Hepatocyte (in vitro differentiated cells): ENCODE measurements around the gene SURF2. TPM values are rescaled to one million over a fixed set of nuclear protein-coding genes. Genes with fewer than 3 reads are reported as not detected.

ENCODE experiments used
- DNase-seq: peaks from one replicate; pipeline ENCODE4 v3.0.0-alpha.2; 2016; ENCODE audit warnings: low spot score
- H2AFZ ChIP-seq: fragments of 200-600 bp; sonication (generic); 2 replicates; pipeline ENCODE4 v1.6.0; 2016; ENCODE audit warnings: antibody characterized with exemption, mild to moderate bottlenecking
- H3K27ac ChIP-seq: fragments of 200-600 bp; sonication (generic); 2 replicates; pipeline ENCODE4 v1.5.1; 2016; ENCODE audit warnings: mild to moderate bottlenecking
- H3K27me3 ChIP-seq: fragments of 200-600 bp; sonication (generic); 2 replicates; pipeline ENCODE4 v1.6.1; 2016
- H3K36me3 ChIP-seq: fragments of 200-600 bp; sonication (generic); replicated peaks from 2 replicates; pipeline ENCODE4 v1.5.1; 2016; ENCODE audit warnings: low read depth; ENCODE audit not compliant: insufficient read depth
- H3K4me1 ChIP-seq: fragments of 200-600 bp; sonication (generic); 2 replicates; pipeline ENCODE4 v1.5.1; 2016; ENCODE audit warnings: mild to moderate bottlenecking, moderate library complexity; ENCODE audit not compliant: insufficient read depth
- H3K4me2 ChIP-seq: fragments of 200-600 bp; sonication (generic); 2 replicates; pipeline ENCODE4 v1.6.0; 2016
- H3K4me3 ChIP-seq: fragments of 200-600 bp; sonication (generic); 2 replicates; pipeline ENCODE4 v1.5.1; 2016; ENCODE audit warnings: mild to moderate bottlenecking
- H3K79me2 ChIP-seq: fragments of 200-600 bp; sonication (generic); 2 replicates; pipeline ENCODE4 v1.6.0; 2017; ENCODE audit warnings: mild to moderate bottlenecking
- H3K9me2 ChIP-seq: fragments of 200-600 bp; sonication (generic); replicated peaks from 2 replicates; pipeline ENCODE4 v1.6.0; 2017; ENCODE audit warnings: mild to moderate bottlenecking; ENCODE audit not compliant: insufficient read depth
- H3K9me3 ChIP-seq: fragments of 200-600 bp; sonication (generic); 2 replicates; pipeline ENCODE4 v1.5.1; 2016; ENCODE audit warnings: low read depth, mild to moderate bottlenecking
- H4K20me1 ChIP-seq: fragments of 200-600 bp; sonication (generic); 2 replicates; pipeline ENCODE4 v1.6.0; 2016; ENCODE audit warnings: mild to moderate bottlenecking; ENCODE audit not compliant: insufficient read depth, poor library complexity, severe bottlenecking
- EZH2 ChIP-seq: fragments of 200-600 bp; sonication (generic); IDR thresholded peaks from 2 replicates; pipeline ENCODE4 v1.6.1; 2016; ENCODE audit warnings: antibody characterized with exemption, mild to moderate bottlenecking, borderline replicate concordance
- EZH2phosphoT487 ChIP-seq: fragments of 200-600 bp; sonication (generic); IDR thresholded peaks from one replicate; pipeline ENCODE4 v1.6.1; 2018; ENCODE audit warnings: antibody characterized with exemption, mild to moderate bottlenecking, low read depth, moderate library complexity; ENCODE audit not compliant: unreplicated experiment, severe bottlenecking
- WGBS: methylation state at CpG from one replicate; pipeline ENCODE4 v1.1.6; 2016; ENCODE audit warnings: low lambda C conversion rate; ENCODE audit errors: missing lambda C conversion rate; 5-methylcytosine and 5-hydroxymethylcytosine counted together
- polyA plus RNA-seq: library from polyadenylated mRNA; unstranded; fragments of >200 nt; fragmentation: Nextera tagmentation; extraction: Ambion mirVana; gene quantifications from 2 replicates; pipeline ENCODE4 v1.2.1, GENCODE V29; 2016
- total RNA-seq: library from RNA; depleted of rRNA; stranded (reverse); fragments of >200 nt; gene quantifications from 2 replicates; pipeline ENCODE4 v1.2.3, GENCODE V29; 2014
- TF ChIP-seq, protein P1 (sequence below): fragments of 200-600 bp; sonication (generic); IDR thresholded peaks from 2 replicates; pipeline ENCODE4 v1.5.1; 2016; ENCODE audit warnings: antibody characterized with exemption, mild to moderate bottlenecking; ENCODE audit not compliant: poor library complexity

Gene SURF2
- total and polyA plus RNA-seq, 2 experiments from 2014 or later, result 13.6 to 22.9 TPM

DNA sequence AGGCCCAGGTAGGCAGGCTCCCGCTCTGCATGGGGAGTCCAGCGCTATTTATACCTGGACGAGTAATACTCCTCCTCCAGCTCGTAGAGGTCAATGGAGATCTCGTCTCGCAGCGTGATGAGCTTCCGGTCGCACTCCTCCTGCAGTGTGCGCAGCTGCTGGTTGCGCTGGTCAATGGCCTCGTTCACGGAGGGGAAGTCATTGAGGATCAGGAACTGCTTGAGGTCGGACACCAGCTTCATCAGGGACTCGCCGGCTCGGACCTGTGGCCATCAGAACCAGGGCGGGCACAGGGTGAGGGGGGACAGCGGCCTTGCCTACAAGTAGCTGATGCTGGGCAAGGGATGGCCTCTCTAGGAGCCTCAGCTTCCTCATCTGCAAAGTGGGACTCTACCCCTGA, 12.3 kb upstream of the SURF2 start:
- no peaks in the 10 kb centered on the region for H3K9me2 ChIP-seq
- TF ChIP-seq EZH2phosphoT487, result no peak
- no peak overlapping the region for H3K4me2 ChIP-seq
- DNase-seq, result no peak
- peaks cover 4% of the 10 kb centered on the region for H4K20me1 ChIP-seq
- peaks cover 2% of the 10 kb centered on the region for H3K4me1 ChIP-seq
- no peak overlapping the region for H2AFZ ChIP-seq
- H3K79me2 ChIP-seq, result peaks cover 32% of the 10 kb centered on the region
- no peak overlapping the region for H3K4me3 ChIP-seq
- WGBS, result 98% methylated on average over 19 of the region's 19 CpGs
- no peaks in the 10 kb centered on the region for H3K9me3 ChIP-seq
- H3K27ac ChIP-seq, result no peak overlapping the region
- no peaks in the 10 kb centered on the region for H3K27me3 ChIP-seq
- H3K36me3 ChIP-seq, result no peaks in the 10 kb centered on the region

DNA sequence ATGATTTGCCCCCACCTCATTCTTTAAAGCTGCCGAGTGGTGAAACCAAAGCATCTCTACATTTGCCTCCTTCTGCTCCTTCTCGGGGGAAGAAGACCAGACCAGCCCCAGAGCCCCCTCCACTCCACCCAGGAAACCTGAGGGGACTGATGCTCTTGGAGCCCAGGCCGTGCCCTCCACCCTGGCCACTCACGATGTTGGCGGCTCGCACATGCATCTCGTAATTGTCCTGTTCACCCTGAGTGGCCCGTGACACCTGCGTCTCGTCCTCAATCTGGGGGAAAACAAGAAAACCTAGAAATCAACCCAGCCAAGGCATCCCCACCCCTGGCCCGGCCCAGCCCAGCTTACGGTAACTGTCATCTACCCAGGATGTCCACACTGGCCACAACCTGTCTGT, 11.4 kb upstream of the SURF2 start:
- Histone ChIP-seq H3K4me2 (no peak overlapping the region), H3K4me3 (no peak overlapping the region), H3K4me1 (peaks cover 10% of the 10 kb centered on the region), H3K27ac (no peak overlapping the region), H3K9me2 (no peaks in the 10 kb centered on the region), H3K79me2 (peaks cover 41% of the 10 kb centered on the region), H4K20me1 (peaks cover 13% of the 10 kb centered on the region), H3K9me3 (no peaks in the 10 kb centered on the region), H3K36me3 (peaks cover 3% of the 10 kb centered on the region), H2AFZ (no peak overlapping the region), H3K27me3 (no peaks in the 10 kb centered on the region)
- WGBS, result 98% methylated on average over 11 of the region's 12 CpGs
- no peak for DNase-seq
- TF ChIP-seq EZH2phosphoT487, result no peak
- TF ChIP-seq EZH2, result no peak
- TF ChIP-seq, protein P1, sequence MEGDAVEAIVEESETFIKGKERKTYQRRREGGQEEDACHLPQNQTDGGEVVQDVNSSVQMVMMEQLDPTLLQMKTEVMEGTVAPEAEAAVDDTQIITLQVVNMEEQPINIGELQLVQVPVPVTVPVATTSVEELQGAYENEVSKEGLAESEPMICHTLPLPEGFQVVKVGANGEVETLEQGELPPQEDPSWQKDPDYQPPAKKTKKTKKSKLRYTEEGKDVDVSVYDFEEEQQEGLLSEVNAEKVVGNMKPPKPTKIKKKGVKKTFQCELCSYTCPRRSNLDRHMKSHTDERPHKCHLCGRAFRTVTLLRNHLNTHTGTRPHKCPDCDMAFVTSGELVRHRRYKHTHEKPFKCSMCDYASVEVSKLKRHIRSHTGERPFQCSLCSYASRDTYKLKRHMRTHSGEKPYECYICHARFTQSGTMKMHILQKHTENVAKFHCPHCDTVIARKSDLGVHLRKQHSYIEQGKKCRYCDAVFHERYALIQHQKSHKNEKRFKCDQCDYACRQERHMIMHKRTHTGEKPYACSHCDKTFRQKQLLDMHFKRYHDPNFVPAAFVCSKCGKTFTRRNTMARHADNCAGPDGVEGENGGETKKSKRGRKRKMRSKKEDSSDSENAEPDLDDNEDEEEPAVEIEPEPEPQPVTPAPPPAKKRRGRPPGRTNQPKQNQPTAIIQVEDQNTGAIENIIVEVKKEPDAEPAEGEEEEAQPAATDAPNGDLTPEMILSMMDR, result no peak

DNA sequence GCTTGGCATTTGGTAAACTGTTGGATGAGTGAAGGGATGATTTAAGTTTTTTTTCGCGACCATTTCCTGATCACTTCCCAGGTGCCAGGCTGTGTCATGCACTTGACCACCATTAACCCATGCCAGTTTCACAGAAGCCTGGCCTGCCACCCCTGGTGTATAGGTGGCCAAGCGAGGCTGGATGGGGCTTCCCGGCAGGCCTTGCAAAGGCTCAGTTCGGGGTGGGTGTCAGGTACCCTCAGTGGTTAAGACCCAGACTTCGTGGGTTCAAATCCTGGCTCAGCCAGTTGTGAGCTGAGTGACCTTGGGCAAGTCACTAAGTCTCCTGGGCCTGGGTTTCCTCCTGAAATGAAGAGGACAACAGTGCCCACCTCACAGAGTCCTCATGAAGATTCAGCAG, 10.8 kb upstream of the SURF2 start:
- no peaks in the 10 kb centered on the region for H3K9me2 ChIP-seq
- peaks cover 10% of the 10 kb centered on the region for H3K4me1 ChIP-seq
- peaks cover 47% of the 10 kb centered on the region for H3K79me2 ChIP-seq
- no peak overlapping the region for H3K4me2 ChIP-seq
- H4K20me1 ChIP-seq, result peaks cover 19% of the 10 kb centered on the region
- DNase-seq, result no peak
- TF ChIP-seq EZH2 (no peak), EZH2phosphoT487 (no peak)
- TF ChIP-seq, protein P1, result no peak
- no peaks in the 10 kb centered on the region for H3K9me3 ChIP-seq
- WGBS, result 98% methylated on average over 6 of the region's 6 CpGs
- no peak overlapping the region for H3K27ac ChIP-seq
- no peaks in the 10 kb centered on the region for H3K27me3 ChIP-seq
- no peak overlapping the region for H3K4me3 ChIP-seq
- no peak overlapping the region for H2AFZ ChIP-seq
- H3K36me3 ChIP-seq, result peaks cover 3% of the 10 kb centered on the region

DNA sequence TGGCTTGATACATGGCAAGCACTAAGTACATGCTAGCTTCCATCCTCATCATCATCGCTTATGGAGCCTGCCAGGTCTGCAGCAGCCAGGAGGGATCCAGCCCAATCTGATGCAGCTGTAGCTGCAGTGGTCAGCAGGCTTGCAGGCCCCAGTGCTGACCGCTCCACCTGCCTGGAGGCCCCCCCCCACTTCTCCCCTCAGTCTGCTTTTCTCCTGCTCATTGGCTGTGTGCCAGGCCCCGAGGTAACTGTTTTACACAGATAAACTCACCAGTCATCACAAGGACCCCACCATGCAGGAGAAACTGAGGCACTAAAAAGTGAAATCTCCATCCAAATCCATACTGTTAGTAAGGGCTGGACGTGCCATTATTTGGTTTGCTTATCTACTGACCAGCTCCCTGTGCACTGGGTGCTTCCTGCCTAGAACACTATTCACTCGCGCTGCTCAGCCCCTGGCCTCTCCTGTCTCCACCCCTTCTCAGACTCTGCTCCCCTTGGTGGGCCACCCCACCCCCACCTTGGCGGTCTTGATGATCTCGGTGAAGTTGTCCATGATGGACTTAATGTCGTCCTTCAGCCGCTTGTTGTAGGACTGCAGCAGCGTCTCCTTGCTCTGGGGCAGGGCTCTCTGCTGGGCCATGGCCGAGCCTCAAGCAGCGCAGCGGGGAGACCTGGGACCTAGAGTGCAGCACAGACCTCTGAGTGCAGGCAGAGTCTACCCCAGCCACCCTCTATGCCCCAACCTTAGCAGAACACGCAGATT, 10.1 kb upstream of the SURF2 start:
- Histone ChIP-seq H3K9me2 (no peaks in the 10 kb centered on the region), H3K4me3 (no peak overlapping the region), H2AFZ (no peak overlapping the region), H3K79me2 (peaks cover 49% of the 10 kb centered on the region), H3K4me2 (peak overlapping the region; percentile 92), H3K9me3 (no peaks in the 10 kb centered on the region), H4K20me1 (peaks cover 19% of the 10 kb centered on the region), H3K27me3 (no peaks in the 10 kb centered on the region), H3K27ac (no peak overlapping the region), H3K36me3 (peaks cover 3% of the 10 kb centered on the region), H3K4me1 (peaks cover 10% of the 10 kb centered on the region)
- 76% methylated on average over 15 of the region's 15 CpGs for WGBS
- DNase-seq, result no peak
- no peak for TF ChIP-seq EZH2
- no peak for TF ChIP-seq EZH2phosphoT487
- TF ChIP-seq, protein P1, result no peak
